Right atrium auricular region (tissue), 2 donors: ENCODE results near the gene PTTG1. TPM values are rescaled to one million over a fixed set of nuclear protein-coding genes. Genes with fewer than 3 reads are reported as not detected.

Source experiments
- DNase-seq: peaks from one replicate; pipeline ENCODE4 v3.0.0-alpha.2; 2019; ENCODE audit warnings: low spot score
- H3K27ac ChIP-seq, 2 donors: fragments of 200-600 bp; sonication (generic); 1 replicate in 1 of 2; 2 replicates in 1 of 2; pipeline ENCODE4 v1.5.1; 2016 to 2019
- H3K27me3 ChIP-seq, 2 donors: fragments of 200-600 bp; sonication (generic); one replicate each; pipeline versions ENCODE4 v1.5.1 to v1.6.0; 2017 to 2019
- H3K36me3 ChIP-seq: fragments of 200-600 bp; sonication (generic); one replicate; pipeline ENCODE4 v1.5.1; 2016
- H3K4me1 ChIP-seq, 2 donors: fragments of 200-600 bp; sonication (generic); one replicate each; pipeline versions ENCODE4 v1.5.1 to v1.6.0; 2017 to 2019
- H3K4me3 ChIP-seq, 2 donors: fragments of 200-600 bp; sonication (generic); 1 replicate in 1 of 2; 2 replicates in 1 of 2; pipeline ENCODE4 v1.5.1; 2017 to 2019; ENCODE audit warnings: mild to moderate bottlenecking in 1 of 2, moderate library complexity in 1 of 2
- H3K9me3 ChIP-seq, 2 donors: fragments of 200-600 bp; sonication (generic); one replicate each; pipeline ENCODE4 v1.5.1; 2019
- CTCF ChIP-seq, 2 donors: fragments of 200-600 bp; sonication (generic); IDR thresholded peaks; one replicate each; pipeline ENCODE4 v1.5.1; 2019; ENCODE audit warnings: antibody characterized with exemption in 2 of 2
- total RNA-seq, 2 donors: library from RNA; depleted of rRNA; stranded (reverse); fragments of >200 nt; gene quantifications; one replicate each; pipeline ENCODE4 v1.1.0, GENCODE V29; 2016

PTTG1 gene
- total RNA-seq, 2 donors from 2014 or later: 4.0 to 5.9 TPM

GRCh38 chr5:160472482-160472881 is 50.8 kb downstream of the PTTG1 start:
- DNase-seq: no peak
- Histone ChIP-seq H3K36me3 (no peaks in the 10 kb centered on the region), H3K27me3 (no peaks in the 10 kb centered on the region), H3K4me3 (no peak overlapping the region), H3K4me1 (peaks cover 0 to 24% of the 10 kb centered on the region in 2 donors), H3K27ac (no peak overlapping the region), H3K9me3 (no peaks in the 10 kb centered on the region)
- TF ChIP-seq CTCF (IDR thresholded peaks at IDR 0.05): no peak

GRCh38 chr5:160473681-160474080 is 52.0 kb downstream of the PTTG1 start:
- H3K9me3 ChIP-seq: no peaks in the 10 kb centered on the region
- DNase-seq: no peak
- H3K36me3 ChIP-seq: no peaks in the 10 kb centered on the region
- no peak for TF ChIP-seq CTCF (IDR thresholded peaks at IDR 0.05)
- no peak overlapping the region for H3K4me3 ChIP-seq
- H3K27me3 ChIP-seq: no peaks in the 10 kb centered on the region
- H3K4me1 ChIP-seq: peaks cover 0 to 17% of the 10 kb centered on the region in 2 donors
- H3K27ac ChIP-seq: no peak overlapping the region

- DNase-seq: no peak
- H3K27ac ChIP-seq: no peak overlapping the region
- no peaks in the 10 kb centered on the region for H3K9me3 ChIP-seq
- H3K27me3 ChIP-seq: no peaks in the 10 kb centered on the region
- H3K4me1 ChIP-seq: peaks cover 0 to 17% of the 10 kb centered on the region in 2 donors
- H3K36me3 ChIP-seq: no peaks in the 10 kb centered on the region
- no peak overlapping the region for H3K4me3 ChIP-seq
- TF ChIP-seq CTCF (IDR thresholded peaks at IDR 0.05): no peak
Measured at GRCh38 chr5:160474084-160474483, 52.4 kb downstream of the PTTG1 start.

GRCh38 chr5:160475864-160476438 is 54.3 kb downstream of the PTTG1 start:
- Histone ChIP-seq H3K36me3 (no peaks in the 10 kb centered on the region), H3K27ac (no peak overlapping the region), H3K9me3 (no peaks in the 10 kb centered on the region), H3K4me1 (peaks cover 0 to 11% of the 10 kb centered on the region in 2 donors), H3K27me3 (no peaks in the 10 kb centered on the region), H3K4me3 (no peak overlapping the region)
- no peak for DNase-seq
- no peak for TF ChIP-seq CTCF (IDR thresholded peaks at IDR 0.05)

- DNase-seq: no peak
- Histone ChIP-seq H3K4me1 (no peaks in the 10 kb centered on the region), H3K27ac (no peak overlapping the region), H3K27me3 (no peaks in the 10 kb centered on the region), H3K4me3 (no peak overlapping the region), H3K9me3 (no peaks in the 10 kb centered on the region), H3K36me3 (no peaks in the 10 kb centered on the region)
- no peak for TF ChIP-seq CTCF (IDR thresholded peaks at IDR 0.05)
Measured at GRCh38 chr5:160477266-160477970, 55.8 kb downstream of the PTTG1 start.
